Measurements from ENCODE around the gene SLC6A1. TPM values are rescaled to one million over a fixed set of nuclear protein-coding genes. Genes with fewer than 3 reads are reported as not detected.
A peak's percentile ranks its signal among the peaks of the same experiment; 100 is the strongest.

SLC6A1 gene
- total RNA-seq, 1 experiment from 2014 or later, result not detected

- no peaks in the 10 kb centered on the region for H3K27me3 ChIP-seq (replicated peaks; ENCODE audit: control insufficient read depth, insufficient read depth, low read length)
- H3K4me3 ChIP-seq (ENCODE audit: low read depth, low read length), result no peak overlapping the region
- no peaks in the 10 kb centered on the region for H3K36me3 Mint-ChIP-seq (ENCODE audit: insufficient read depth, unreplicated experiment)
- intact Hi-C loops (cut with micrococcal nuclease; ENCODE audit: unreplicated experiment), result no loop called here
- no peaks in the 10 kb centered on the region for H3K9me3 ChIP-seq
- no peak overlapping the region for H3K27ac Mint-ChIP-seq (ENCODE audit: unreplicated experiment)
- no peak for DNase-seq
- no peaks in the 10 kb centered on the region for H3K4me1 ChIP-seq
- ChIA-PET POLR2A (no interaction called here), CTCF (no interaction called here)
- H3K9me3 Mint-ChIP-seq (ENCODE audit: unreplicated experiment), result no peaks in the 10 kb centered on the region
- H3K4me1 Mint-ChIP-seq (ENCODE audit: low read depth, unreplicated experiment), result no peaks in the 10 kb centered on the region
- no peak overlapping the region for H3K4me3 Mint-ChIP-seq (ENCODE audit: unreplicated experiment)
- H3K27me3 Mint-ChIP-seq (ENCODE audit: insufficient read depth, unreplicated experiment), result peaks cover 4% of the 10 kb centered on the region
- H3K36me3 ChIP-seq (ENCODE audit: control insufficient read depth, insufficient read depth, low read length), result no peaks in the 10 kb centered on the region
- TF ChIP-seq, protein P1, sequence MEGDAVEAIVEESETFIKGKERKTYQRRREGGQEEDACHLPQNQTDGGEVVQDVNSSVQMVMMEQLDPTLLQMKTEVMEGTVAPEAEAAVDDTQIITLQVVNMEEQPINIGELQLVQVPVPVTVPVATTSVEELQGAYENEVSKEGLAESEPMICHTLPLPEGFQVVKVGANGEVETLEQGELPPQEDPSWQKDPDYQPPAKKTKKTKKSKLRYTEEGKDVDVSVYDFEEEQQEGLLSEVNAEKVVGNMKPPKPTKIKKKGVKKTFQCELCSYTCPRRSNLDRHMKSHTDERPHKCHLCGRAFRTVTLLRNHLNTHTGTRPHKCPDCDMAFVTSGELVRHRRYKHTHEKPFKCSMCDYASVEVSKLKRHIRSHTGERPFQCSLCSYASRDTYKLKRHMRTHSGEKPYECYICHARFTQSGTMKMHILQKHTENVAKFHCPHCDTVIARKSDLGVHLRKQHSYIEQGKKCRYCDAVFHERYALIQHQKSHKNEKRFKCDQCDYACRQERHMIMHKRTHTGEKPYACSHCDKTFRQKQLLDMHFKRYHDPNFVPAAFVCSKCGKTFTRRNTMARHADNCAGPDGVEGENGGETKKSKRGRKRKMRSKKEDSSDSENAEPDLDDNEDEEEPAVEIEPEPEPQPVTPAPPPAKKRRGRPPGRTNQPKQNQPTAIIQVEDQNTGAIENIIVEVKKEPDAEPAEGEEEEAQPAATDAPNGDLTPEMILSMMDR (IDR thresholded peaks at IDR 0.05; ENCODE audit: insufficient read depth in 1 of 2, low read depth in 1 of 2, low read length in 1 of 2, severe bottlenecking in 1 of 2, unreplicated experiment in 1 of 2), result no peak
- no TSS peak for BruUV-seq (replicated peaks)
Observed at GRCh38 chr3:10961921-10962320, 30.6 kb upstream of the SLC6A1 start.

DNA sequence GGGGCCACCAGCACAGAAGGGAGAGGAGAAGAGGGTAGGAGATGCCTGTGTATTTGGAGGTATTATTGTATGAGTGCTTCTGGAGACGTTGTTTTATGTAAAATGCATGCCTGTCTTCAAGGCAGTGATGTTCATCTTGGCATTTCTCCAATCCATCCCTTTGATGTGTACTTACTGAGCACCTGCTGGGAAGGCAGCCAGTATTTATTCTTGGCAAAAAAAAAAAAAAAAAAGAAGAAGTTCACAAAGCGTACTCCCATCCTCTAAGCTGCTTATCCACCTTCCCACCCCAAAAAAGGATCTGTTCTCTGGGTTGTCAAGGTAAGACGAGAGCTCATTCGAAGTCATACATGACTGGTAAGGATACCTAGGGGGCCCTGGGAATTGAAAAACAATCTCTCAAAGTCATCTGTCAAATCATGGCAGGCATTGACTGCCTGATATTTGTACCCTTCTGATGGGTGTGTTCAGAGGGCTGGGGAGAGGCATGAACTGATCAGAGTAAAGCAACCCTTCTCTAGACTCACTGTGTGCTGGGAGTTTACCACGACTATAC, 30.0 kb upstream of the SLC6A1 start:
- intact Hi-C loops (cut with micrococcal nuclease; ENCODE audit: unreplicated experiment), result no loop called here
- H3K27ac Mint-ChIP-seq (ENCODE audit: unreplicated experiment), result no peak overlapping the region
- DNase-seq, result no peak
- ChIA-PET POLR2A (no interaction called here), CTCF (no interaction called here)
- no peaks in the 10 kb centered on the region for H3K4me1 ChIP-seq
- H3K9me3 ChIP-seq, result no peaks in the 10 kb centered on the region
- H3K36me3 ChIP-seq (ENCODE audit: control insufficient read depth, insufficient read depth, low read length), result no peaks in the 10 kb centered on the region
- no peak overlapping the region for H3K4me3 Mint-ChIP-seq (ENCODE audit: unreplicated experiment)
- H3K27me3 Mint-ChIP-seq (ENCODE audit: insufficient read depth, unreplicated experiment), result peaks cover 4% of the 10 kb centered on the region
- H3K9me3 Mint-ChIP-seq (ENCODE audit: unreplicated experiment), result no peaks in the 10 kb centered on the region
- no peak overlapping the region for H3K4me3 ChIP-seq (ENCODE audit: low read depth, low read length)
- no peaks in the 10 kb centered on the region for H3K4me1 Mint-ChIP-seq (ENCODE audit: low read depth, unreplicated experiment)
- BruUV-seq (replicated peaks), result no TSS peak
- no peaks in the 10 kb centered on the region for H3K27me3 ChIP-seq (replicated peaks; ENCODE audit: control insufficient read depth, insufficient read depth, low read length)
- TF ChIP-seq, protein P1 (IDR thresholded peaks at IDR 0.05; ENCODE audit: insufficient read depth in 1 of 2, low read depth in 1 of 2, low read length in 1 of 2, severe bottlenecking in 1 of 2, unreplicated experiment in 1 of 2), result no peak
- no peaks in the 10 kb centered on the region for H3K36me3 Mint-ChIP-seq (ENCODE audit: insufficient read depth, unreplicated experiment)

DNA sequence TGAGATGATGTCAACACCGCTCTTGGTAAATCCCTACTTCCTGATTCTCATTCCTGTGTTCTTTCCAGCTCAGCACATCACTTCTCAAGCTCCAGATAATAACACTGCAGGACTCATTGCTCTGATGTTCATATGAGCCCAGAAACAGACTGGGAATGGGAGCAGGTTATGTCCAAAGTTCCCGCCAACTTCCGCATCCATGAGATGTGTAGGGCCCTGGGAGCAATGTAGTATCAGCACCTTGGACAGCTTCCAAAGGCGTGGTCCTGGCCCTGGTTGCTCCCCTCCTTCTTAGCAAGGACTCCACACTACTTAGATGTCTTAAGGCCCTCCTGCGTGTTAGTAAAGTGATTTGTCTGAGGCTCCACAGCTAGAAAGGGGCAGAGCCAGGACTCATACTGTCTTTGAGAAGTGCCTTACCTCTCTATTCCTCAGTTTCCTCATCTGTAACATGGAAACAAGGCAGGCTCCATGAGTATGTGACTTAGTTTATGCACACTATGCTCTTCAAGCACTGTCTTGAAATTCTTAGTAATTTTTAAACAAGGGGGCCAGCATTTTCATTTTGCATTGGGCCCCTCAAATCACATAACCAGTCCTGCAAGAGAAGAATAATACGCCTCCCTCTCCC, 27.9 kb upstream of the SLC6A1 start:
- no peaks in the 10 kb centered on the region; the same call in 1 of the 2 replicates for H3K27me3 ChIP-seq (replicated peaks; ENCODE audit: control insufficient read depth, insufficient read depth, low read length)
- H3K4me3 Mint-ChIP-seq (ENCODE audit: unreplicated experiment), result no peak overlapping the region

More for the DNA sequence above, 27.9 kb upstream of the SLC6A1 start:
- no peak overlapping the region for H3K27ac Mint-ChIP-seq (ENCODE audit: unreplicated experiment)
- ChIA-PET CTCF (no interaction called here), POLR2A (no interaction called here)
- Histone ChIP-seq H3K4me1 (no peaks in the 10 kb centered on the region), H3K9me3 (no peaks in the 10 kb centered on the region), H3K36me3 (ENCODE audit: control insufficient read depth, insufficient read depth, low read length) (no peaks in the 10 kb centered on the region), H3K4me3 (ENCODE audit: low read depth, low read length) (no peak overlapping the region)
- no peaks in the 10 kb centered on the region for H3K9me3 Mint-ChIP-seq (ENCODE audit: unreplicated experiment)
- BruUV-seq (replicated peaks), result no TSS peak
- peak in 1 of 2 experiments; percentile 46 for DNase-seq
- H3K4me1 Mint-ChIP-seq (ENCODE audit: low read depth, unreplicated experiment), result no peaks in the 10 kb centered on the region
- no peaks in the 10 kb centered on the region for H3K36me3 Mint-ChIP-seq (ENCODE audit: insufficient read depth, unreplicated experiment)
- intact Hi-C loops (cut with micrococcal nuclease; ENCODE audit: unreplicated experiment), result no loop called here
- peaks cover 13% of the 10 kb centered on the region for H3K27me3 Mint-ChIP-seq (ENCODE audit: insufficient read depth, unreplicated experiment)
- TF ChIP-seq, protein P1 (IDR thresholded peaks at IDR 0.05; ENCODE audit: insufficient read depth in 1 of 2, low read depth in 1 of 2, low read length in 1 of 2, severe bottlenecking in 1 of 2, unreplicated experiment in 1 of 2), result no peak
